ENCODE measurements around the gene IRAK3. TPM values are rescaled to one million over a fixed set of nuclear protein-coding genes. Genes with fewer than 3 reads are reported as not detected.

IRAK3 gene
- total RNA-seq, 1 experiment from 2014 or later: not detected

- in situ Hi-C loops (cut with HindIII; ENCODE audit: low sequenced_read_pairs): no loop called here
- DNase-seq (ENCODE audit: low spot score): no peak
Measured at GRCh38 chr12:66241061-66242043, 52.3 kb downstream of the IRAK3 start.

DNA sequence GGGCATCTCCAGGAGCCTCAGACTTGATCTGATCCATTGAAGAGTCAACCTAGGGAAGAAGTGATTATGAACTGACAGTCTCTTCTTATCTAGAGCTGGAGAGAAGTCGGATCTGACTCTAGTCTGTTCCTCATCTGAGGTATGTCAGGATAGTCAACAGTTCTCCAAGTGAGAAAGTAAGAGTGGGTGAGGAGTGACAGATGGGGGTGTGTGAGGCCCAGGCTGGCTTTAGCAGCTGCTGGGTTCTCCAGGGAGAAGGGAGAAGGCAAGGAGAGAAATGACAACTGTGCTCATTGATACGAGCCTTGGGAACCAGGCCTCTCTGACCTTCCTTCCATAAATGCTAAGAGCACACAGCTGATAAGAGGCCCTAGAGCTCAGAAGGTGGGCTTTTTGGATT lies 53.3 kb downstream of the IRAK3 start:
- no peak for DNase-seq (ENCODE audit: low spot score)
- in situ Hi-C loops (cut with HindIII; ENCODE audit: low sequenced_read_pairs): no loop called here

- no peak for DNase-seq (ENCODE audit: low spot score)
- in situ Hi-C loops (cut with HindIII; ENCODE audit: low sequenced_read_pairs): no loop called here
Measured at GRCh38 chr12:66243911-66244310, 54.9 kb downstream of the IRAK3 start.

GRCh38 chr12:66244446-66244845 lies 55.4 kb downstream of the IRAK3 start:
- DNase-seq (ENCODE audit: low spot score): no peak
- in situ Hi-C loops (cut with HindIII; ENCODE audit: low sequenced_read_pairs): no loop called here

GRCh38 chr12:66247741-66248140 lies 58.7 kb downstream of the IRAK3 start:
- in situ Hi-C loops (cut with HindIII; ENCODE audit: low sequenced_read_pairs): no loop called here
- DNase-seq (ENCODE audit: low spot score): no peak

DNA sequence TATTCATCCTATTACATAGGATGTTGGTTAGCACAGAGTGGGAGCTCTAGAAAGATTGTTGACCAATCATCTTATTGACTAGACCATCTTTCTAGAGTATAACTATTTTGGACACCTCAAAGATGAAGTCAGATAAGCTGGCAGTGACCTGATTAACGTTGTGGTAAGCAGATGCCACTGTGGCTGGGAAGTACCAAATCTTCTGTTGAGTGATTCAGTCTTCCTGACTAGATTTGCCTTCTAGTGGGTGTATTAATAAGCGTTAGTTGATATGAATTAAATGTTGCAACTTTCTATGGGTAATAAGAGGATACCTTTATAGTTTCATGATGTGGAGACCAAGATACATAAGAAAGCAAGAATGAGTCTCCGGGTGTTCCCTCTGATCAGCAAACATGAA lies 62.0 kb downstream of the IRAK3 start:
- in situ Hi-C loops (cut with HindIII; ENCODE audit: low sequenced_read_pairs): no loop called here
- DNase-seq (ENCODE audit: low spot score): no peak

DNA sequence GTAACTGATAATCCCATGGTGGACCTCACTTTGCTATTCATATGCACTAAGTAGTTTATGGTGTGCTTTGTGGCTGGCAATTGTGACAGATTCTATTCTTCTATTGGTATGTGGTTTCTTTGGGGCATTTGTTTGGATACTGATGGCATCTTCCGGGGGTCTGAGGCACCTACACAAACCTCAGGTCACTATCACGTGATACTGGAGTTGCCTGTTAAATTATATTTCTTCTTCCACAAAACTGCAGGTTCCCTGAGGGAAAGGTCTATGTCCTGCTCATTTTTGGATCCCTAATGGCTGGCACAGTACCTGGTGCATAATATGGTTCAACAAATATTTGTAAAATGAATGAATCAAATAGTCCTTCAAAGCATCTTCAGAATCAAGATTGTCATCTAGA lies 63.8 kb downstream of the IRAK3 start:
- in situ Hi-C loops (cut with HindIII; ENCODE audit: low sequenced_read_pairs): no loop called here
- DNase-seq (ENCODE audit: low spot score): no peak

DNA sequence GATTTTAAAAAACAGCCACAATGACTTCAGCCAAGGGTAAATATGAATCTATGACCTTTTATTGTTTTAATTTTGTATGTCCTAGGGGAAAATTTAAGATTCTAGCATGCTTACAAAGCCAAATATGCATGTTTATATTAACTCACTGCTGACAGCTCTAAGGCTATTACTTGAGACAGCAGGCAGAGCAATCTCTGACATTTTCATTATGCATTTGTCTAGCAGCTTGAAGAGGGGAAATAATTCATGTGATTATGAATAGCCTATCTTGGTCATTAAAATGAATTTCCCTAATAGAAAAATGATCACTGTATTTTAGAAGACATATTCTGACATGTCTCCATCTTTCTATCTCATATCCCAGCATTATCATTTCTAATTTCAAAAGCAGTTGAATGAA lies 66.7 kb downstream of the IRAK3 start:
- in situ Hi-C loops (cut with HindIII; ENCODE audit: low sequenced_read_pairs): no loop called here
- DNase-seq (ENCODE audit: low spot score): no peak

DNA sequence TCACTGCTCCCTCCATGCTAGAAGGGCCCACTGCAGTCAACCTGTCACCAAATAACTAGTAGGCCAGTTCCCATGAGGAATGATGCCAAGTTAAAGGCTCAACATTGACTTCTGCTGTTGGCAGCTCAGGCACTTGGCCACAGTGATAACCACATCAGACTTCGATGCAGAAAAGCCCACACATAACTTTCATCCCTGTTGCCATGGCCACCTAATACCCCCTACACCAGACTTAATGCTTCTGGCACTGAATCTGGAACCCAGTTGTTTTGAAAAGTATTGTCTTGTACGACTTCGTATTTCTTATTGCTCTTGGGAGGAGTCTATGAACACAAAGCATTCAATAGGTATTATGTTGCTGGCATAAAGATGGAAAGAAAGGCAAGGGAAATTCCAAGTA lies 69.0 kb downstream of the IRAK3 start:
- in situ Hi-C loops (cut with HindIII; ENCODE audit: low sequenced_read_pairs): no loop called here
- DNase-seq (ENCODE audit: low spot score): no peak

DNA sequence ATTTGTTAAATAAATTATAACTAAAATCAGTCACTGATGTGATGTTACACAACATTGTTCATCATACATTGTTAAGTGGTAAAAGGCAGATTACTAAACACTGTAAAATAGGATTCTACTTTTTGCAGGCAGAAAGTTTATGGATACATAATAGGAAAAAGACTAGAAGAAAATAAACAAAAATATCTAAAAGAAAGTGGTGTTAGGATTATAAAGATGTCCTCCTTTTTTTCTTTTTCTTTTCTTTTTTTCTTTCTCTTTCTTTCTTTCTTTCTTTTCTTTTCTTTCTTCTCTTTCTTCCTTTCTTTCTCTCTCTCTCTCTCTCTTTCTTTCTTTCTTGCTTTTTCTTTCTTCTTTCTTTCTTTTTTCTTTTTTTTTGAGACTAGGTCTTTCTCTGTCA lies 73.7 kb downstream of the IRAK3 start:
- in situ Hi-C loops (cut with HindIII; ENCODE audit: low sequenced_read_pairs): no loop called here
- no peak for DNase-seq (ENCODE audit: low spot score)

DNA sequence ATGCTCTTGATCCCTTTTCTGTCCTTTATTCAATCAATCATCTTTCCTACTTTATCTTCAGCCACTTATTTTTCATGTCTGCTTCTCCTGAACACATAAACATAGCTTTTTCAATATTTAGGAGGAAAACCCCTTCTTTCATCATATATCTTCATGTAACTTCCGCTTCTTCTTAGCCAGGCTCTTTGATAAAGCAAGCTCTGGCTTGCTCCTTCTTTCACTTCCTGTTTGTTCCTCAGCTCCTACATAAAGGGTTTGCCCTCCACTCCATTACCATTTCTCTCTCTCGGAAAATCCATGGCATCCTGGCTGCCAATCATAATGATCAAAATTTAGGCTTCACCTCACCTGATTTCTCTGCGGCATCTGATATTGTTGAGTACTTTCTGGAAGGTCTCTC lies 79.5 kb downstream of the IRAK3 start:
- DNase-seq (ENCODE audit: low spot score): no peak
- in situ Hi-C loops (cut with HindIII; ENCODE audit: low sequenced_read_pairs): no loop called here

GRCh38 chr12:66269142-66269541 lies 80.1 kb downstream of the IRAK3 start:
- DNase-seq (ENCODE audit: low spot score): no peak
- in situ Hi-C loops (cut with HindIII; ENCODE audit: low sequenced_read_pairs): no loop called here

GRCh38 chr12:66269757-66270383 lies 80.9 kb downstream of the IRAK3 start:
- peak; percentile 30 for DNase-seq (ENCODE audit: low spot score)

DNA sequence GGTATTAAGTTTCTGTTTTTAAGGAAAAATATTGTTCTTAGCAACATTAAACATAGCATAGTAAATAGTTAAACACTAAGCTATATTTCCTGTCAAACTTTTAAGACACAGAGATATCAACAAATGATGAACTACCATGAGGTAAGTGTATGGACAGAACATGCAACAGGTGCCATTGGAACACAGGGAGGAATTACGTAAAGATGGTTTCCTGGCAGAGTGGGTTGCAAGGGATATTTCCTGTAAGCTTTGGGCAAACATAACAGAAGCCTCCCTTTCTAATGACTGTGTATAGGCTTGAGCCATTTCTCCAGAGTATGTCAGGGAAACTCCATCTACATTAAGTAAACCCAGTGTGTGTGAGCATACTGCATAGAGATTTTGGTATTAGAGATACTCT lies 81.6 kb downstream of the IRAK3 start:
- in situ Hi-C loops (cut with HindIII; ENCODE audit: low sequenced_read_pairs): no loop called here

More at GRCh38 chr12:66269757-66270383, 80.9 kb downstream of the IRAK3 start:
- in situ Hi-C loops (cut with HindIII; ENCODE audit: low sequenced_read_pairs): no loop called here

DNA sequence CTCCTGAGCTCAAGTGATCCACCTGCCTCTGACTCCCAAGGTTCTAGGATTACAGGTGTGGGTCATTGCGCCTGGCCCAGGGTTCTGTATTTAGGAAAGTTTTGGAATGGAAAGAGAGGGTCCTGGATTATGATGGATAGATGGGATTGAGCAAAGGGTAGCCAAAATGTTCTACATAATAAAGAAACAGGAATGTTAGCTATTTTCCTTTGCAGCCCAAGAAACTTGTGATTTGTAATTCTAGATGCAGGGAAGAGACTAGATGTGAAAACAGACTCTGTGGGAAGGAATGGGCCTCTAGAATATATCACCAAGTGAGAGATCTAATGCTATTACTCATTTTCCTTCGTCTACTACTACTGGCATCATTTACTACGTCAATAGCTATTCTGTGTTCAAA lies 83.6 kb downstream of the IRAK3 start:
- in situ Hi-C loops (cut with HindIII; ENCODE audit: low sequenced_read_pairs): no loop called here
- DNase-seq (ENCODE audit: low spot score): no peak

More for the DNA sequence above, 81.6 kb downstream of the IRAK3 start:
- no peak for DNase-seq (ENCODE audit: low spot score)

DNA sequence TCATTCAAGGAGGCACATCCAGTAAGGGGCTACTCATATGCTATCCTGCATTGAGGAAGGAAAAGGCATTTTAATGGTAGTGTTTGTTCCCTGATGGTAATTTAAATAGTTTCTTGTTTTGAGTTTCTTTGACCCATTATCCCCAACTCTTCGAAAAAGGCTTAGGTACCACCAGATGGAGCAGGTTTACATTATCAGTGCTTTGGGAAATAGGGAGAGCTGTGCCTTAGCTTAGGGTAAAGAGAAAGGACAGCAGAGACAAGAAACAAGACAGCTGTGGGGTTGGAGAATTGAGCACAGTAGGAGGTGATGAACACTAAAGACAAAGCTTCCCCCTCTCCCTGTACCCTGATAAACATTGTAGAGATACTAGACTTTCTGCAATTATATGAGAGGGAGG lies 84.1 kb downstream of the IRAK3 start:
- DNase-seq (ENCODE audit: low spot score): no peak
- in situ Hi-C loops (cut with HindIII; ENCODE audit: low sequenced_read_pairs): no loop called here

DNA sequence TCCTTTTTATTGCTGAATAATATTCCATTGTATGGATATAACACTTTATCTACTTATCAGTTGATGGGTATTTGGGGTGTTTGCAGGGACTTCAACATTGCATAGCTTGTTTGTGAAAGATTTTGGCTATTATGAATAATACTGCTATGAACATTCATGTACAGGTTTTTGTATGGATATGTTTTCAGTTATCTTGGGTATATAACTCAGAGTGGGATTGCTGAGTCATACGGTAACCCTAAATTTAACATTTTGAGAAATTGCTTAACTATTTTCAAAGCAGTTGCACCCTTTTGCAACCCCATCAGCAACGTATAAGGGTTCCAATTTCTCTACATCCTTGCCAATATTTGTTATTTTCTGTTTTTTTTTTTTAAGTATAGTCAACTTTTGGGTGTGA lies 86.0 kb downstream of the IRAK3 start:
- in situ Hi-C loops (cut with HindIII; ENCODE audit: low sequenced_read_pairs): no loop called here
- no peak for DNase-seq (ENCODE audit: low spot score)

GRCh38 chr12:66279123-66279712 lies 90.2 kb downstream of the IRAK3 start:
- in situ Hi-C loops (cut with HindIII; ENCODE audit: low sequenced_read_pairs): no loop called here
- no peak for DNase-seq (ENCODE audit: low spot score)

DNA sequence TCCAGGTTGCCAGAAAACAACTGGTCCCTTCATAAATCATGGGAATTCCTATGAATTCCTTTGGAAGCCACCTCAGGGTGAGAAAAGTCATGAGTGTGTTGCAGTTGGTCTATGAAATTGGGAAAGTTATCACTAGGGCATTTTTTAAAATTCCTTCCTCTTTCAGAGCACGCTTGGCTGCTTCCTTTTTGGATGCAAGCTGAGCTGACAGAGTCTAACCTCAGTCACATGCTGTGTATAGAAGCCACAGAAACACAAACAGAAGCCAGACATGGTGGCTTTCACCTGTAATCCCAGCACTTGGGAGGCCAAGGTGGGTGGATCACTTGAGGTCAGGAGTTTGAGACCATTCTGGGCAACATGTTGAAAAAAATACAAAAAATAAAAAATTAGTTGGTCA lies 91.5 kb downstream of the IRAK3 start:
- in situ Hi-C loops (cut with HindIII; ENCODE audit: low sequenced_read_pairs): no loop called here
- DNase-seq (ENCODE audit: low spot score): no peak

DNA sequence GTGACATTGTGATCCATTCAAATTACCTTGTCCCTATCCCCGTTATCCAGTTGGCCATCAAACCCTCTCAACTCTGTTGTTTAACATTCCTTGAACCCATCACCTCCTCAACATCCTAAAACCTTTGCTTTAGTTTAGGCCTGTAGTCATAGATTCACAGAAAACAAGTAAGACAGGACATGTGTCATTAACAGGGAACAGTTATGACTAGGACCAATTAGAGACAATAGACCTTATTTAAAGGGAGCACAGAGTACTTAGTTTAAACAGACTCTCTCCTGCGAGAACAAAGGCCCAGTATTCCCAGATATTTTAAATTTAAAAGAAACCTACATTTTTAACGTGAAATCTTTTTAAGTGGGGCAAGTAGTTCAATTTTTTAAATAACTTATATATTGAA lies 93.2 kb downstream of the IRAK3 start:
- DNase-seq (ENCODE audit: low spot score): no peak
- in situ Hi-C loops (cut with HindIII; ENCODE audit: low sequenced_read_pairs): no loop called here

Data from G401 (cell line).